ENCODE measurements around the gene BARX1. TPM values are rescaled to one million over a fixed set of nuclear protein-coding genes. Genes with fewer than 3 reads are reported as not detected.

Gene BARX1
- total and polyA plus RNA-seq, 9 of the 15 experiments (the other 6 are each of a cell fraction or from before 2014, with no cell fraction given): 0.11 to 0.14 TPM; not detected in 7

DNA sequence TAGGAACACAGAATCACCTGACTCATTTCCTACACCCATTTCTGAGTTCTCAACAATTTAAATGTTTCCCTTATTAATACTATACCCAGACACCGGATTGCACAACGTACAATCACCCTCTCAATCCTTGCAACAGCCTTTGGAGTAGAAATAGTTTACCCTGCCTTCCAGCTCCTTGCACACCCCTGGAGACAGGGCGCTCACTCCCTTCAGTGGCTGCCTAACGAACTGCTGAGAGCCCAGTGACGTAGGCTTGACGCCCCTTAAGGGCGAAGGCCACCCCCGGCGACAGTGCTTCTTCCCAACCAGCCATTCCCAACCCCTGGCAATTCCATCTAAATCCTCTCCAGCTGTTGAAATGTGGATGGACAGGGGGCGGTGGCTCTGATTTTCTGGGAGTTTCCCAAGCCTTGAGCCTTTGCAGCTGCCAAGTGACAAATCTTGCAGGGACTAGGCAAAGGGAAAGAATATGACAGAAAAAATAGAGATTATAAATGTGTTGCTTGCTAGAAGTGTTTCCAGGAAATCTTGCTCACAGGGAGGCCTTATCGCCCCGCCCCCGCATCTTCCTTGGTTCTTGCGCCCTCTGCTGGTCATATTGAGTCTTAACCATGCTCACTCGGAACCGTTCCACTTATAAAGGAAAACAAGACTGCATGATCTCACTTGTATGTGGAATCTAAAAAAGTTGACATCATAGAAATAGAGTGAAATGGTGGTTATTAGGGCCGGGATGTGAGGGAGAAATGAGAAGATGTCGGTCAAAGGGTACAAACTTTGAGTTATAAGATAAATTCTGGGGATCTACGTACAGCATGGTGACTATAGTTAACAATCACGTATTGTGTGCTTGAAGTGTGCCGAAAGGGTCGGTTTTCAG lies 7.6 kb upstream of the BARX1 start (continued):
- TF ChIP-seq ZBTB33 (CRISPR knock-in tag; IDR thresholded peaks at IDR 0.05) (no peak), SMC3 (conservative IDR thresholded peaks at IDR 0.05; ENCODE audit: insufficient read depth, low read depth, low read length) (peak; percentile 93), TFE3 (CRISPR knock-in tag; IDR thresholded peaks at IDR 0.05) (no peak), ESRRA (IDR thresholded peaks at IDR 0.05; ENCODE audit: borderline replicate concordance, low read depth) (no peak), ZNF121 (CRISPR knock-in tag; conservative IDR thresholded peaks at IDR 0.05) (no peak), ZNF212 (CRISPR knock-in tag; IDR thresholded peaks at IDR 0.05) (no peak), ZBTB40 (IDR thresholded peaks at IDR 0.05) (no peak), ZBTB40 (CRISPR knock-in tag; IDR thresholded peaks at IDR 0.05) (no peak)
- TF ChIP-seq, protein P1, sequence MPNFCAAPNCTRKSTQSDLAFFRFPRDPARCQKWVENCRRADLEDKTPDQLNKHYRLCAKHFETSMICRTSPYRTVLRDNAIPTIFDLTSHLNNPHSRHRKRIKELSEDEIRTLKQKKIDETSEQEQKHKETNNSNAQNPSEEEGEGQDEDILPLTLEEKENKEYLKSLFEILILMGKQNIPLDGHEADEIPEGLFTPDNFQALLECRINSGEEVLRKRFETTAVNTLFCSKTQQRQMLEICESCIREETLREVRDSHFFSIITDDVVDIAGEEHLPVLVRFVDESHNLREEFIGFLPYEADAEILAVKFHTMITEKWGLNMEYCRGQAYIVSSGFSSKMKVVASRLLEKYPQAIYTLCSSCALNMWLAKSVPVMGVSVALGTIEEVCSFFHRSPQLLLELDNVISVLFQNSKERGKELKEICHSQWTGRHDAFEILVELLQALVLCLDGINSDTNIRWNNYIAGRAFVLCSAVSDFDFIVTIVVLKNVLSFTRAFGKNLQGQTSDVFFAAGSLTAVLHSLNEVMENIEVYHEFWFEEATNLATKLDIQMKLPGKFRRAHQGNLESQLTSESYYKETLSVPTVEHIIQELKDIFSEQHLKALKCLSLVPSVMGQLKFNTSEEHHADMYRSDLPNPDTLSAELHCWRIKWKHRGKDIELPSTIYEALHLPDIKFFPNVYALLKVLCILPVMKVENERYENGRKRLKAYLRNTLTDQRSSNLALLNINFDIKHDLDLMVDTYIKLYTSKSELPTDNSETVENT (CRISPR knock-in tag; IDR thresholded peaks at IDR 0.05): no peak
